IMR-90 (cell line): Measurements from ENCODE around the gene COLQ.

Source experiments
- CTCF ChIP-seq: conservative IDR thresholded peaks from 2 replicates; pipeline ENCODE4 v1.5.1; 2012; ENCODE audit warnings: mild to moderate bottlenecking, low read depth, low read length, improper control_type of control experiment
- MAFK ChIP-seq: IDR thresholded peaks from 2 replicates; pipeline ENCODE4 v1.6.1; 2012; ENCODE audit warnings: low read depth, low read length, improper control_type of control experiment
- MAZ ChIP-seq: IDR thresholded peaks from 2 replicates; pipeline ENCODE4 v1.6.1; 2012; ENCODE audit warnings: low read depth, mild to moderate bottlenecking, low read length, improper control_type of control experiment, moderate library complexity, borderline replicate concordance
- POLR2A ChIP-seq: IDR thresholded peaks from 2 replicates; pipeline ENCODE4 v1.6.1; 2012; ENCODE audit warnings: mild to moderate bottlenecking, low read depth, low read length
- RAD21 ChIP-seq: IDR thresholded peaks from 2 replicates; pipeline ENCODE4 v1.6.1; 2012; ENCODE audit warnings: low read length, improper control_type of control experiment
- SMC3 ChIP-seq: fragments of 150-350 bp; IDR thresholded peaks from 2 replicates; pipeline ENCODE4 v1.6.1; 2016; ENCODE audit warnings: low read depth, mild to moderate bottlenecking, antibody characterized with exemption, low read length, moderate library complexity
- USF2 ChIP-seq: fragments of 150-350 bp; IDR thresholded peaks from 2 replicates; pipeline ENCODE4 v1.6.1; 2017; ENCODE audit warnings: mild to moderate bottlenecking, antibody characterized with exemption, low read length, low read depth

DNA sequence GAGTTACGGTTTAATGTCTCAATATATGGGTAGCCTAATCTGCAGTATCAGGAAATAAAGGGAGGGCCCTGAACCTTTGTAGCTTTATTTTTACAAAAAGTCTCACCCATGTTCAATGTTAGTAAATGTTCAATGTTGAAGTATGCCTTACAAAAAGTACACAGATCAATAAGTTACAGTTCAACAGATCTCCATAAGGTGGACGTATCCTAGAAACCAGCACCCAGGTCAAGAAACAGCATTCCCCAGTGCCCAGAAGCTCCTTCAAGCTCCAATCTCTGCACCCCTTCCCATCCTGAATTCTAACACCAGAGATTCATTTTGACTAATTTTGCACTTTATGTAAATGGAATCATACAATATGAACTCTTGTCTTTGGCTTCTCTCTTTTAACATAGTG lies 31.3 kb downstream of the COLQ start:
- TF ChIP-seq MAFK, result no peak
- TF ChIP-seq CTCF, result no peak
- TF ChIP-seq USF2, result no peak
- TF ChIP-seq POLR2A, result no peak
- TF ChIP-seq SMC3, result no peak
- no peak for TF ChIP-seq RAD21
- no peak for TF ChIP-seq MAZ
